ENCODE data around the gene GCH1.

- no peak for TF ChIP-seq EP300 (IDR thresholded peaks at IDR 0.05)
- no peak for TF ChIP-seq CTCF (IDR thresholded peaks at IDR 0.05)
Observed at GRCh38 chr14:54909817-54910558, 7.4 kb upstream of the GCH1 start.

All from ovary (tissue), 3 donors.